HEK293 (cell line): Measurements from ENCODE around the gene ABCA7.

ENCODE experiments used
- BCL11A ChIP-seq: fragments of 450-650 bp; formaldehyde crosslinking; IDR thresholded peaks from 2 replicates; pipeline ENCODE4 v1.5.1; 2016; ENCODE audit warnings: low read depth, missing biosample characterization, missing genetic modification characterization
- GLI4 ChIP-seq: fragments of 450-650 bp; formaldehyde crosslinking; IDR thresholded peaks from 2 replicates; pipeline ENCODE4 v1.5.1; 2016; ENCODE audit warnings: missing biosample characterization, missing genetic modification characterization
- HOXD13 ChIP-seq: sonication (generic); formaldehyde crosslinking; IDR thresholded peaks from 2 replicates; pipeline ENCODE4 v1.8.0; 2022; ENCODE audit warnings: missing genetic modification reagents, borderline replicate concordance
- KLF7 ChIP-seq: fragments of 450-650 bp; formaldehyde crosslinking; IDR thresholded peaks from 2 replicates; pipeline ENCODE4 v1.5.1; 2016; ENCODE audit warnings: missing biosample characterization, missing genetic modification characterization, borderline replicate concordance
- MZF1 ChIP-seq: fragments of 450-650 bp; formaldehyde crosslinking; IDR thresholded peaks from 2 replicates; pipeline ENCODE4 v1.5.1; 2017; ENCODE audit warnings: missing biosample characterization, missing genetic modification characterization, borderline replicate concordance
- SALL2 ChIP-seq: fragments of 450-650 bp; formaldehyde crosslinking; IDR thresholded peaks from 2 replicates; pipeline ENCODE4 v1.5.0; 2017; ENCODE audit warnings: missing biosample characterization, mild to moderate bottlenecking, missing genetic modification characterization, borderline replicate concordance
- SCRT2 ChIP-seq: fragments of 450-650 bp; formaldehyde crosslinking; IDR thresholded peaks from 2 replicates; pipeline ENCODE4 v1.5.1; 2016; ENCODE audit warnings: missing biosample characterization, missing genetic modification characterization
- WT1 ChIP-seq: fragments of 450-650 bp; formaldehyde crosslinking; IDR thresholded peaks from 2 replicates; pipeline ENCODE4 v1.5.1; 2016; ENCODE audit warnings: missing biosample characterization, missing genetic modification characterization
- ZBTB17 ChIP-seq: fragments of 450-650 bp; formaldehyde crosslinking; IDR thresholded peaks from 2 replicates; pipeline ENCODE4 v1.5.1; 2016; ENCODE audit warnings: missing biosample characterization, missing genetic modification characterization
- ZBTB48 ChIP-seq: fragments of 450-650 bp; formaldehyde crosslinking; IDR thresholded peaks from 2 replicates; pipeline ENCODE4 v1.5.1; 2016; ENCODE audit warnings: missing biosample characterization, missing genetic modification characterization
- ZEB2 ChIP-seq: fragments of 450-650 bp; formaldehyde crosslinking; IDR thresholded peaks from 2 replicates; pipeline ENCODE4 v1.5.1; 2016; ENCODE audit warnings: missing biosample characterization, missing genetic modification characterization
- ZFP37 ChIP-seq: fragments of 450-650 bp; formaldehyde crosslinking; IDR thresholded peaks from 2 replicates; pipeline ENCODE4 v1.5.1; 2016; ENCODE audit warnings: missing biosample characterization, missing genetic modification characterization
- ZNF10 ChIP-seq: fragments of 450-650 bp; formaldehyde crosslinking; IDR thresholded peaks from 2 replicates; pipeline ENCODE4 v1.5.1; 2017; ENCODE audit warnings: missing biosample characterization, missing genetic modification characterization
- ZNF302 ChIP-seq: fragments of 450-650 bp; formaldehyde crosslinking; IDR thresholded peaks from 2 replicates; pipeline ENCODE4 v1.5.1; 2016; ENCODE audit warnings: missing biosample characterization, missing genetic modification characterization, low read depth
- ZNF366 ChIP-seq: fragments of 450-650 bp; formaldehyde crosslinking; conservative IDR thresholded peaks from 2 replicates; pipeline ENCODE4 v1.5.1; 2016; ENCODE audit warnings: missing biosample characterization, missing genetic modification characterization
- ZNF37A ChIP-seq: fragments of 450-650 bp; IDR thresholded peaks from 2 replicates; pipeline ENCODE4 v1.5.1; 2018; ENCODE audit warnings: missing biosample characterization, missing genetic modification characterization
- ZNF544 ChIP-seq: fragments of 450-650 bp; formaldehyde crosslinking; IDR thresholded peaks from 2 replicates; pipeline ENCODE4 v1.5.0; 2017; ENCODE audit warnings: missing biosample characterization, missing genetic modification characterization
- ZNF558 ChIP-seq: fragments of 450-650 bp; formaldehyde crosslinking; IDR thresholded peaks from 2 replicates; pipeline ENCODE4 v1.5.1; 2016; ENCODE audit warnings: missing biosample characterization, missing genetic modification characterization
- ZNF561 ChIP-seq: fragments of 450-650 bp; IDR thresholded peaks from 2 replicates; pipeline ENCODE4 v1.5.1; 2018; ENCODE audit warnings: missing biosample characterization, missing genetic modification characterization, borderline replicate concordance
- ZNF585B ChIP-seq: fragments of 450-650 bp; formaldehyde crosslinking; IDR thresholded peaks from 2 replicates; pipeline ENCODE4 v1.5.1; 2016; ENCODE audit warnings: missing biosample characterization, missing genetic modification characterization
- ZNF624 ChIP-seq: fragments of 450-650 bp; formaldehyde crosslinking; IDR thresholded peaks from 2 replicates; pipeline ENCODE4 v1.5.1; 2017; ENCODE audit warnings: missing biosample characterization, missing genetic modification characterization
- ZNF654 ChIP-seq: fragments of 450-650 bp; formaldehyde crosslinking; IDR thresholded peaks from 2 replicates; pipeline ENCODE4 v1.5.1; 2016; ENCODE audit warnings: low read depth, missing biosample characterization, missing genetic modification characterization
- ZNF677 ChIP-seq: fragments of 450-650 bp; IDR thresholded peaks from 2 replicates; pipeline ENCODE4 v1.5.0; 2018; ENCODE audit warnings: missing biosample characterization, mild to moderate bottlenecking, missing genetic modification characterization, moderate library complexity
- ZNF747 ChIP-seq: fragments of 450-650 bp; formaldehyde crosslinking; IDR thresholded peaks from 2 replicates; pipeline ENCODE4 v1.5.1; 2016; ENCODE audit warnings: missing biosample characterization, missing genetic modification characterization
- ZNF785 ChIP-seq: fragments of 450-650 bp; formaldehyde crosslinking; IDR thresholded peaks from 2 replicates; pipeline ENCODE4 v1.5.1; 2016; ENCODE audit warnings: missing biosample characterization, missing genetic modification characterization
- ZNF843 ChIP-seq: fragments of 450-650 bp; formaldehyde crosslinking; IDR thresholded peaks from 2 replicates; pipeline ENCODE4 v1.5.1; 2016; ENCODE audit warnings: missing biosample characterization, missing genetic modification characterization
- TF ChIP-seq, protein P1 (sequence below): fragments of 450-650 bp; formaldehyde crosslinking; IDR thresholded peaks from 2 replicates; pipeline ENCODE4 v1.5.1; 2016; ENCODE audit warnings: missing biosample characterization, missing genetic modification characterization, borderline replicate concordance
- TF ChIP-seq, protein P2 (sequence below): fragments of 450-650 bp; formaldehyde crosslinking; IDR thresholded peaks from 2 replicates; pipeline ENCODE4 v1.5.1; 2016; ENCODE audit warnings: missing biosample characterization, missing genetic modification characterization, borderline replicate concordance
- TF ChIP-seq, protein P3 (sequence below): fragments of 450-650 bp; formaldehyde crosslinking; IDR thresholded peaks from 2 replicates; pipeline ENCODE4 v1.5.1; 2016; ENCODE audit warnings: missing biosample characterization, missing genetic modification characterization
- TF ChIP-seq, protein P4 (sequence below): fragments of 450-650 bp; formaldehyde crosslinking; IDR thresholded peaks from 2 replicates; pipeline ENCODE4 v1.5.1; 2016; ENCODE audit warnings: missing biosample characterization, missing genetic modification characterization
- TF ChIP-seq, protein P5 (sequence below): fragments of 450-650 bp; formaldehyde crosslinking; IDR thresholded peaks from 2 replicates; pipeline ENCODE4 v1.5.1; 2016; ENCODE audit warnings: missing biosample characterization, missing genetic modification characterization

ABCA7 gene

DNA sequence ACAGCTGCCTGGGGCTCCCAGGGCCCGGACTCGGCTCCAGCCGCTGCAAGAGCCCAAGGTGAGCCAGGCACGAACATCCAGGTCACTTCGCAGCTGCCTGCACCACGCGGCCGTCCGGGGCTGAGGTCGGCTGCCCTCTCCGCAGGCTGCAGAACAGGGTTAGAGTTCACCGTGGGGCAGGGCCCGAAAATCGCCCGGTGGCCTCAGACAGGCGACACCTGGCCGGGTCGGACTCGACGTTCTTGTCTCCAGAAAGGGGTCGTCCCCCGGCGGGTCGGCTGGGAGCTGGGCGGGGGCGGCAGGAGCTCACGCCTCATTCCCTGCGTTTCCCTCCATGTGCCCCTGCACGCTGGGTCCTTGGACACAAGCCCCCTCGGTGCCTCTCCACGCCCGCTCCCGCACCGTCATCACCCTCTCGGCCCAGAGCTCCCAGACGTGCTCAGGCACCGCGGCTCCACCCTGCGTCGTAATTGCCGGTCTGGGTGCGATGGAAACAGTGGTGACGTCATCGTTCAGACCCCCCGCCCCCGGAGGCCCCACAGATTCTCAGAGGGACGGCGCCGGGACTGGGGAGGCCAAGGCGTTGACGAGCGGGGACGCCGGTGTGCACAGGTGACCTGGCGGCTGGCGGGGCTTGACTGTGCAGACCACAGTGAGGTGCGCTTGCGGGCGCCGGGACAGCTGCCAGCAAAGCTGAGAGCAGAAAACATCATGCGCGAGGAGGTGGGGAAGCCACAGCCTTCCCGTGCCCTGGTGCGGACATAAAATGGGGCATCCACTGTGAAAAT, 43.7 kb upstream of the ABCA7 start (continued):
- TF ChIP-seq, protein P1, sequence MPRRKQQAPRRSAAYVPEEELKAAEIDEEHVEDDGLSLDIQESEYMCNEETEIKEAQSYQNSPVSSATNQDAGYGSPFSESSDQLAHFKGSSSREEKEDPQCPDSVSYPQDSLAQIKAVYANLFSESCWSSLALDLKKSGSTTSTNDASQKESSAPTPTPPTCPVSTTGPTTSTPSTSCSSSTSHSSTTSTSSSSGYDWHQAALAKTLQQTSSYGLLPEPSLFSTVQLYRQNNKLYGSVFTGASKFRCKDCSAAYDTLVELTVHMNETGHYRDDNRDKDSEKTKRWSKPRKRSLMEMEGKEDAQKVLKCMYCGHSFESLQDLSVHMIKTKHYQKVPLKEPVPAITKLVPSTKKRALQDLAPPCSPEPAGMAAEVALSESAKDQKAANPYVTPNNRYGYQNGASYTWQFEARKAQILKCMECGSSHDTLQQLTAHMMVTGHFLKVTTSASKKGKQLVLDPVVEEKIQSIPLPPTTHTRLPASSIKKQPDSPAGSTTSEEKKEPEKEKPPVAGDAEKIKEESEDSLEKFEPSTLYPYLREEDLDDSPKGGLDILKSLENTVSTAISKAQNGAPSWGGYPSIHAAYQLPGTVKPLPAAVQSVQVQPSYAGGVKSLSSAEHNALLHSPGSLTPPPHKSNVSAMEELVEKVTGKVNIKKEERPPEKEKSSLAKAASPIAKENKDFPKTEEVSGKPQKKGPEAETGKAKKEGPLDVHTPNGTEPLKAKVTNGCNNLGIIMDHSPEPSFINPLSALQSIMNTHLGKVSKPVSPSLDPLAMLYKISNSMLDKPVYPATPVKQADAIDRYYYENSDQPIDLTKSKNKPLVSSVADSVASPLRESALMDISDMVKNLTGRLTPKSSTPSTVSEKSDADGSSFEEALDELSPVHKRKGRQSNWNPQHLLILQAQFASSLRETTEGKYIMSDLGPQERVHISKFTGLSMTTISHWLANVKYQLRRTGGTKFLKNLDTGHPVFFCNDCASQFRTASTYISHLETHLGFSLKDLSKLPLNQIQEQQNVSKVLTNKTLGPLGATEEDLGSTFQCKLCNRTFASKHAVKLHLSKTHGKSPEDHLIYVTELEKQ (tag by site-specific recombination) = peak; percentile 84; the same call in 1 of the 2 replicates
- TF ChIP-seq MZF1 (tag by site-specific recombination) (0 out of 2 replicates have a peak, but pooled peaks have one; percentile 41), ZEB2 (tag by site-specific recombination) (peak; percentile 98), ZNF585B (no peak), ZNF747 (no peak), KLF7 (tag by site-specific recombination) (peak; percentile 57; the same call in 1 of the 2 replicates), SCRT2 (peak; percentile 88), WT1 (tag by site-specific recombination) (peak; percentile 73), ZNF561 (tag by site-specific recombination) (peak; percentile 85; the same call in 1 of the 2 replicates), ZNF558 (tag by site-specific recombination) (peak; percentile 18; the same call in 1 of the 2 replicates), ZNF677 (no peak), ZNF10 (tag by site-specific recombination) (peak; percentile 59), ZNF544 (tag by site-specific recombination) (no peak), ZNF843 (tag by site-specific recombination) (peak; percentile 51), ZNF37A (tag by site-specific recombination) (no peak), ZNF654 (tag by site-specific recombination) (no peak), ZNF366 (tag by site-specific recombination) (peak; percentile 67), ZFP37 (peak; percentile 91), SALL2 (no peak), ZBTB17 (tag by site-specific recombination) (peak; percentile 94), ZBTB48 (peak; percentile 77; the same call in 1 of the 2 replicates), ZNF624 (no peak), ZNF302 (no peak), HOXD13 (CRISPR knock-in tag) (no peak), GLI4 (peak; percentile 62; the same call in 1 of the 2 replicates), BCL11A (tag by site-specific recombination) (peak; percentile 94), ZNF785 (peak; percentile 17; the same call in 1 of the 2 replicates)
- TF ChIP-seq, protein P2, sequence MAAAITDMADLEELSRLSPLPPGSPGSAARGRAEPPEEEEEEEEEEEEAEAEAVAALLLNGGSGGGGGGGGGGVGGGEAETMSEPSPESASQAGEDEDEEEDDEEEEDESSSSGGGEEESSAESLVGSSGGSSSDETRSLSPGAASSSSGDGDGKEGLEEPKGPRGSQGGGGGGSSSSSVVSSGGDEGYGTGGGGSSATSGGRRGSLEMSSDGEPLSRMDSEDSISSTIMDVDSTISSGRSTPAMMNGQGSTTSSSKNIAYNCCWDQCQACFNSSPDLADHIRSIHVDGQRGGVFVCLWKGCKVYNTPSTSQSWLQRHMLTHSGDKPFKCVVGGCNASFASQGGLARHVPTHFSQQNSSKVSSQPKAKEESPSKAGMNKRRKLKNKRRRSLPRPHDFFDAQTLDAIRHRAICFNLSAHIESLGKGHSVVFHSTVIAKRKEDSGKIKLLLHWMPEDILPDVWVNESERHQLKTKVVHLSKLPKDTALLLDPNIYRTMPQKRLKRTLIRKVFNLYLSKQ (tag by site-specific recombination) = no peak; the same call in 1 of the 2 replicates
- TF ChIP-seq, protein P3, sequence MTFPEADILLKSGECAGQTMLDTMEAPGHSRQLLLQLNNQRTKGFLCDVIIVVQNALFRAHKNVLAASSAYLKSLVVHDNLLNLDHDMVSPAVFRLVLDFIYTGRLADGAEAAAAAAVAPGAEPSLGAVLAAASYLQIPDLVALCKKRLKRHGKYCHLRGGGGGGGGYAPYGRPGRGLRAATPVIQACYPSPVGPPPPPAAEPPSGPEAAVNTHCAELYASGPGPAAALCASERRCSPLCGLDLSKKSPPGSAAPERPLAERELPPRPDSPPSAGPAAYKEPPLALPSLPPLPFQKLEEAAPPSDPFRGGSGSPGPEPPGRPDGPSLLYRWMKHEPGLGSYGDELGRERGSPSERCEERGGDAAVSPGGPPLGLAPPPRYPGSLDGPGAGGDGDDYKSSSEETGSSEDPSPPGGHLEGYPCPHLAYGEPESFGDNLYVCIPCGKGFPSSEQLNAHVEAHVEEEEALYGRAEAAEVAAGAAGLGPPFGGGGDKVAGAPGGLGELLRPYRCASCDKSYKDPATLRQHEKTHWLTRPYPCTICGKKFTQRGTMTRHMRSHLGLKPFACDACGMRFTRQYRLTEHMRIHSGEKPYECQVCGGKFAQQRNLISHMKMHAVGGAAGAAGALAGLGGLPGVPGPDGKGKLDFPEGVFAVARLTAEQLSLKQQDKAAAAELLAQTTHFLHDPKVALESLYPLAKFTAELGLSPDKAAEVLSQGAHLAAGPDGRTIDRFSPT (tag by site-specific recombination) = peak; percentile 96
- TF ChIP-seq, protein P4, sequence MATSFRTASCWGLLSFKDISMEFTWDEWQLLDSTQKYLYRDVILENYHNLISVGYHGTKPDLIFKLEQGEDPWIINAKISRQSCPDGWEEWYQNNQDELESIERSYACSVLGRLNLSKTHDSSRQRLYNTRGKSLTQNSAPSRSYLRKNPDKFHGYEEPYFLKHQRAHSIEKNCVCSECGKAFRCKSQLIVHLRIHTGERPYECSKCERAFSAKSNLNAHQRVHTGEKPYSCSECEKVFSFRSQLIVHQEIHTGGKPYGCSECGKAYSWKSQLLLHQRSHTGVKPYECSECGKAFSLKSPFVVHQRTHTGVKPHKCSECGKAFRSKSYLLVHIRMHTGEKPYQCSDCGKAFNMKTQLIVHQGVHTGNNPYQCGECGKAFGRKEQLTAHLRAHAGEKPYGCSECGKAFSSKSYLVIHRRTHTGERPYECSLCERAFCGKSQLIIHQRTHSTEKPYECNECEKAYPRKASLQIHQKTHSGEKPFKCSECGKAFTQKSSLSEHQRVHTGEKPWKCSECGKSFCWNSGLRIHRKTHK (tag by site-specific recombination) = no peak
- TF ChIP-seq, protein P5, sequence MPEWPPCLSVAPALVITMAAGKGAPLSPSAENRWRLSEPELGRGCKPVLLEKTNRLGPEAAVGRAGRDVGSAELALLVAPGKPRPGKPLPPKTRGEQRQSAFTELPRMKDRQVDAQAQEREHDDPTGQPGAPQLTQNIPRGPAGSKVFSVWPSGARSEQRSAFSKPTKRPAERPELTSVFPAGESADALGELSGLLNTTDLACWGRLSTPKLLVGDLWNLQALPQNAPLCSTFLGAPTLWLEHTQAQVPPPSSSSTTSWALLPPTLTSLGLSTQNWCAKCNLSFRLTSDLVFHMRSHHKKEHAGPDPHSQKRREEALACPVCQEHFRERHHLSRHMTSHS = no peak
